Subcutaneous abdominal adipose tissue (tissue), 5 donors: ENCODE measurements around the gene ZBED2.

ENCODE experiments used
- H3K27ac ChIP-seq: one replicate; pipeline ENCODE4 v1.7.0; 2013; ENCODE audit warnings: low read depth, mild to moderate bottlenecking, inconsistent platforms, low read length, moderate library complexity
- H3K27me3 ChIP-seq, 5 donors: one replicate each; pipeline ENCODE4 v1.7.0; 2013; ENCODE audit warnings: low read length in 5 of 5, inconsistent platforms in 1 of 5; ENCODE audit not compliant: control insufficient read depth in 5 of 5, insufficient read depth in 4 of 5
- H3K36me3 ChIP-seq, 5 donors: one replicate each; pipeline ENCODE4 v1.7.0; 2013; ENCODE audit warnings: low read length in 5 of 5; ENCODE audit not compliant: control insufficient read depth in 5 of 5, insufficient read depth in 5 of 5
- H3K4me1 ChIP-seq, 5 donors: one replicate each; pipeline ENCODE4 v1.7.0; 2013; ENCODE audit warnings: low read length in 5 of 5, mild to moderate bottlenecking in 3 of 5, moderate library complexity in 1 of 5; ENCODE audit not compliant: control insufficient read depth in 5 of 5, insufficient read depth in 5 of 5
- H3K4me3 ChIP-seq, 5 donors: one replicate each; pipeline ENCODE4 v1.7.0; 2013; ENCODE audit warnings: low read length in 5 of 5, low read depth in 1 of 5
- H3K9ac ChIP-seq, 5 donors: one replicate each; pipeline ENCODE4 v1.7.0; 2013; ENCODE audit warnings: low read length in 5 of 5, mild to moderate bottlenecking in 4 of 5, moderate library complexity in 3 of 5
- H3K9me3 ChIP-seq, 5 donors: one replicate each; pipeline ENCODE4 v1.7.0; 2013; ENCODE audit warnings: low read length in 5 of 5; ENCODE audit not compliant: control insufficient read depth in 5 of 5
- donor health status: healthy.
- donor health status: healthy.
- donor health status: healthy.
- donor health status: healthy.
- donor health status: healthy.

Gene ZBED2

DNA sequence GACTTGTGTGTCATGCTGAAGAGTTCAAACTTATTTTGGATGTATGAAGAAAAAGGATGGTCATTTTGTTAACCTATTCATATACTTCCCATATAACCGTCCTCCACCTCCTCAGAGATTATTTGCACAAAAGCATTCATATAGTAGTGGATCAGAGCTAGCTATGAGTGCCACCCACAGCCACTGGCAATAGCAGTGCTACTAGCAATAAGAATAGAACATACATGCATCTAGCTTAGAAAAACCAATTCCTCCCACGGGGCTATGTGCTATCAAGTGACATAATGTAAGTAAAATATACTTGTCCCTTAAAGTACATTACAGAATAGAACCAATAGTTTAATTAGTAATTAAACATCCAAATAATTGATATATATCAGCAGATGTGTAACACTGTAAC, 10.3 kb upstream of the ZBED2 start:
- Histone ChIP-seq H3K4me1 (no peaks in the 10 kb centered on the region), H3K9ac (no peak overlapping the region), H3K4me3 (no peak overlapping the region), H3K9me3 (no peaks in the 10 kb centered on the region), H3K27me3 (no peaks in the 10 kb centered on the region), H3K27ac (no peak overlapping the region), H3K36me3 (no peaks in the 10 kb centered on the region)

DNA sequence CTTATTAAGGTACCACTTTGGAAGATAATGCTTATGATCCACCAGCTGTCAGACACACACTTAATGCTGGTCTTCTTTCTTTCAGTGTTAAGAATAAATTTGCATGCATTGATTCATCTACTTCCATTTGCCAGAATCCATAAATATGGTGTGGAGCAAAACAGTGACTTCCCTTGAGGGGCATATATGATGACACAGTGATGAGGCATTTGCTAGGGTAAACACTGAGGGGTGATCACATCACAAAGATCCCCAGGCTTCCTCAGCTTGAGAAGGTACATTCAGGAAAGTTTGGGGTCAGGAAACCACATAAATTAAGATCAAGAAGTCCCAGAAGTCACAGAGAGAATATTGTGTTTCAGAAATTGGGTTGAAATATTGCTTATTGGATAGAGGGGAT, 9.9 kb upstream of the ZBED2 start:
- H3K27me3 ChIP-seq: no peaks in the 10 kb centered on the region
- no peak overlapping the region for H3K4me3 ChIP-seq
- no peak overlapping the region for H3K9ac ChIP-seq

DNA sequence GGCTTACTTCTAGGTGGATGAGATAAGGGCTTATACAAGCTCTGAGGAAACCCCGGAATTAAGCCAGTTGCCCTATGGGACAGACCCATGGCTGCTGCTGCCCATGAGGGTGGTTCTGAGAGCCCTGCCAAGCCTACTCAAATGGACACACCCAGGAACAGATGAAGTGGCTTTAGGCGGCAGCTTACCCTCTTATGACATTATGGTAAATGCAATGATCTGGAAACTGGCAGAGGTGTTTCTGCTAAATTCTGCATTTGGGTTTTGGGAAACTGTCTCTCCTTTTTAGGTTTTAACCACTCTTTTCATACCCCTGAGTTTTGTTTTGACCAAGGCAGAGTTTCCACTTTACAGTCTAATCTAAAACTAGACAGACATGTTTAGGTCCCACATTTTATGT, 9.0 kb upstream of the ZBED2 start:
- no peak overlapping the region for H3K9ac ChIP-seq
- H3K9me3 ChIP-seq: no peaks in the 10 kb centered on the region
- no peaks in the 10 kb centered on the region for H3K27me3 ChIP-seq
- no peaks in the 10 kb centered on the region for H3K36me3 ChIP-seq
- no peaks in the 10 kb centered on the region for H3K4me1 ChIP-seq
- H3K27ac ChIP-seq: no peak overlapping the region
- no peak overlapping the region for H3K4me3 ChIP-seq

More for the DNA sequence above, 9.9 kb upstream of the ZBED2 start:
- Histone ChIP-seq H3K27ac (no peak overlapping the region), H3K4me1 (no peaks in the 10 kb centered on the region), H3K9me3 (no peaks in the 10 kb centered on the region), H3K36me3 (no peaks in the 10 kb centered on the region)

DNA sequence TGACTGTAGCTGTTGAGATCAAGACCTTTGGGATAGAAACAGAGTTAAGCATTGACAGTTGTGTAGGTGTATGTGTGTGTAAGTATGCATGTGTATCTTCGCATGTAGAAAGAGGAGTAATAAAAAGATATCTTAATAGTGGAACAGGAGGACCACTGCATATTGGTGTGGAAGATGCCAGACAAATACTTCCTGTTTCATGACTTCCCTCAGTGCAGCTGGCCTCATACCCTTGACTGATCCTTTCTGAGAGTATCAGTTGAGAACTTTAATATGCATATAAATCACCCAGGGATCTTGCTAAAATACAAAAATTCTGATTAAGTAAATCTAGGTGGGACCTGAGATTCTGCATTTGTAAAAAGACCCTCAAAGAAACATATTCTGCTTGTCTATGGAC, 8.5 kb upstream of the ZBED2 start:
- H3K4me1 ChIP-seq: no peaks in the 10 kb centered on the region
- H3K4me3 ChIP-seq: no peak overlapping the region
- no peaks in the 10 kb centered on the region for H3K27me3 ChIP-seq
- no peaks in the 10 kb centered on the region for H3K36me3 ChIP-seq
- H3K9ac ChIP-seq: no peak overlapping the region
- no peaks in the 10 kb centered on the region for H3K9me3 ChIP-seq
- H3K27ac ChIP-seq: no peak overlapping the region

DNA sequence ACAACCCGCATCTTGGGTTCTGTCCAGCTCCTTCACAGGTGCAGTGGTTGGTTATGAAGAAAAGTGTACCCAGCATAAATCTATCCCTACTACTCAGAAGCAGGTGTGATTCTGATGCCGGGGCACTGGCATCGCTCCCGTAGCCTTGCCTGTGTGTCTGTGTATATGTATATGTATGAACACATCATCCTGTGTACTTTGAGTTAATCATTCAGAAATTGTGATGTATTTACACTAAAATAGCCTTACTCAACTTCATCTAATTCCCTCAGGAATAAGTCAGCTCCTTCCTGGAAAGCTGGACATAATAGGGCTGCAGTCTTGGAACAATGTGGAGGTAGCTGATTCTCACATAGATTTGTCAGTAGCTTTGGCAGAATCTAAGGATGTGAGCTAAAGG, 6.7 kb upstream of the ZBED2 start:
- H3K27ac ChIP-seq: no peak overlapping the region
- no peak overlapping the region for H3K9ac ChIP-seq
- no peaks in the 10 kb centered on the region for H3K9me3 ChIP-seq
- H3K4me1 ChIP-seq: no peaks in the 10 kb centered on the region
- H3K36me3 ChIP-seq: no peaks in the 10 kb centered on the region
- no peak overlapping the region for H3K4me3 ChIP-seq
- no peaks in the 10 kb centered on the region for H3K27me3 ChIP-seq

DNA sequence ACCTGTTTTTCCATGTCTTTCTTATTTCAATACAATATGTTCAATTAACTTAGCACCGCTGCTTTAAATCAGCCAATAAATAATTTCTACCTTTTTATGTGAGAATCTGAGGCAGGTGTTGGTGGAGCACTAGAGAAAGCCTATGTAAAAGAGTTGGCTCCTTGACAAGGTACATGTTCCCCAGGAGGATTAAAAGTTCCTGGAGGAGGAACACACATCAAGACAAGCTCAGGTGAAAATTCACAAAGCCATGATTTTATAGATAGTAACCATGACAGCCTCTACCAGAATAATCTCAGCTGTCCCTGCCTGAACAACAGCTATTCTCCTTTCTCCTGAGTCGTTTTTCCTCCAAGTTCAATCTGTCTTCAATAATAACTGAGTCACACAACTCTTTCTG, 3.4 kb upstream of the ZBED2 start:
- H3K27me3 ChIP-seq: no peaks in the 10 kb centered on the region

DNA sequence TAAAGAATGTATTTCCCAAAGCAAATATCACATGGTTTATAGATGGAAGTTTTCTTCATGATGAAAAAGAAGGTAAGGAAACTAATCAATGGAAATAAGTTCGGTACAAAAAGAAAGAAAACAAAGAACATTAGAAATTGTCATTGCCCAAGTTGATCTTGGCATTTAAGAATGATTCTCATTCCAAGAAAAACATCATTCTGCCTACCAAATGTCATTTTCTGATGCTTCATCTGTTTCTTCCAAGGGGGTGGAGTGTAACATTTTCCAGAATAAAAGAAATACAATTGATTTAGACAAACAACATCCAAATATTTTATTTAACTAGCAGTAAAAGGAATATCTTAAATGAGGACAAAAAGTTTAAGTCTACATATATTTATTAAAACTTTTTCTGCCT, 3.0 kb upstream of the ZBED2 start:
- H3K9ac ChIP-seq: no peak overlapping the region
- no peaks in the 10 kb centered on the region for H3K36me3 ChIP-seq
- no peaks in the 10 kb centered on the region for H3K27me3 ChIP-seq
- no peaks in the 10 kb centered on the region for H3K9me3 ChIP-seq
- H3K4me1 ChIP-seq: no peaks in the 10 kb centered on the region
- no peak overlapping the region for H3K27ac ChIP-seq
- H3K4me3 ChIP-seq: no peak overlapping the region

More for the DNA sequence above, 3.4 kb upstream of the ZBED2 start:
- no peaks in the 10 kb centered on the region for H3K9me3 ChIP-seq
- H3K27ac ChIP-seq: no peak overlapping the region
- no peaks in the 10 kb centered on the region for H3K4me1 ChIP-seq
- no peak overlapping the region for H3K4me3 ChIP-seq
- H3K36me3 ChIP-seq: no peaks in the 10 kb centered on the region
- no peak overlapping the region for H3K9ac ChIP-seq

DNA sequence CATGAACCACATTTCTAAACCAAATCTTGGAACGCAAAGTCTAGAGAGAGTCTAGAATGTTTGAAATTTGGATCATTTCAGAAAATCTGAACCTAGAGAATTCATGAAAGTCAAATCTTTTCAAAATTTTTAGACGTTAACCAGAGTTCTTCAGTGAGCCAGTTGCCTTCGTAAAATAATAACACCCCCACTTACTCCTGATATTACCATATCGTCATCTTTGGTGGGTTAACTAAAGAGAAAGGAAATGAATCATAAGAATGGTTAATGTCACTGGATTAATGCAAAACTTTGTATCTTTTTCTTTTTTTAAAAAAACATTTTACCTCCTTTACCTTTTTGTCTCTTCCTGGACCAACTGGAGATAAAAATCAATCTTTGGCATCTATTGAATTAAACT, 1.2 kb upstream of the ZBED2 start:
- Histone ChIP-seq H3K4me1 (no peaks in the 10 kb centered on the region), H3K9me3 (no peaks in the 10 kb centered on the region), H3K27ac (no peak overlapping the region), H3K27me3 (no peaks in the 10 kb centered on the region), H3K9ac (no peak overlapping the region), H3K36me3 (no peaks in the 10 kb centered on the region), H3K4me3 (no peak overlapping the region)

DNA sequence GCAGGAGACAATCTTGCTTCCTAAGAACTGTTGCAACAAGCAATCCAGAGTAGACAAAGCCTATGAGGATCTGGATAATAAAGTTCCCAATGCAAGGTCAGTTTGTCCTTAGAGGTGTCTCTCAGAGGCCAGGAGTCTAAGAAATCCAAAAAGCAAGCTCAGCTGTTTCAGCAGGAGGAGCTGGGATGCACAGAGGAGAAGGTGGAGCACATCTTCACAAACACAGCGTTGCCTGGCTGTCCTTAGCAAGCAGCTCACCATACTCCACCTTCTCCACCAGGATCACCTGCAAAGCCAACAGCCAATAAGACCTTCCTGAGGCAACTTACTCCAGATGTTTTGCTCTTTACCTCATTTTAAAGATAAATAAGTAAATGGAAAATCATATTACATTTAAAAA, 365 bp downstream of the ZBED2 start:
- Histone ChIP-seq H3K9me3 (no peaks in the 10 kb centered on the region), H3K27ac (no peak overlapping the region), H3K27me3 (no peaks in the 10 kb centered on the region), H3K4me1 (no peaks in the 10 kb centered on the region), H3K4me3 (no peak overlapping the region), H3K9ac (no peak overlapping the region), H3K36me3 (no peaks in the 10 kb centered on the region)

DNA sequence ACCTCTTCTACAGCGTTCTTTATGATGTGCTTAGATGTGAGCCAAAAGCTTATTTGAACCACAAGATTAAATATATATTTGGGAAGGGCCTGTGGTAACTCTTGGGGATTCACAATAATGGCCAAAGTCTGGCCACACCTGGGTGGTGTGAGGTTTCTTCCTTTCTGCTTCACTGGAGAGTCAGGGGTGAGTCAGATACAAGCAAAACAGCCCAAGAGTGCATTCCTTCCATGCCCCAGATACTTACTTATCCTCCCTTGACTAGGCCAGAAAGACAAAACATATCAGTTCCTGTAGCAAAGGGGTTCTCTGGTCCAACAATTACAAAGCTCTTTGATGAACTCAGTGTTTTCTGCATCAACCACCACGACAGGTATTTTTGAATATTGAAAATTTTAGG, 941 bp downstream of the ZBED2 start:
- H3K27ac ChIP-seq: no peak overlapping the region
- H3K4me3 ChIP-seq: no peak overlapping the region
- H3K27me3 ChIP-seq: no peaks in the 10 kb centered on the region
- no peaks in the 10 kb centered on the region for H3K36me3 ChIP-seq
- H3K4me1 ChIP-seq: no peaks in the 10 kb centered on the region
- no peaks in the 10 kb centered on the region for H3K9me3 ChIP-seq
- no peak overlapping the region for H3K9ac ChIP-seq

DNA sequence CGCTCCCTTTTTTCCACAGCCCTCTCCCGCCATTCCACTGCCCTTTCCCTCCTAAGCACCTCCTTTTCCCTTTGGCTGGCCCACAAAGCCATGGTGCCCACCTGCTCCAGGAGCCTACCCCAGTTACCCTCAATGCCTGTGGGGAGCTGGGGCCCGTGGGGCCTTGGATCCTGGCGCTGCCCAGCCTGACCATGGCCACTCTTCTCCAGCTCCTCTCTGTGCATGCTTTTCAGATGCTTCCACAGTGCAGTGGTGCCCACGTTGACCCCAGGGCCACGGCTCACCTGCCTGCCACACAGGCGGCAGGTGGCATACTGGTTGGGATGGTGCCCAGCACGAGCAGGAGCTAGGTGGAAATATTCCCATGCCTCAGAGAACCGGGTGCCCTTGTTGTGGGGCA, 1.5 kb downstream of the ZBED2 start:
- Histone ChIP-seq H3K4me1 (no peaks in the 10 kb centered on the region), H3K27me3 (no peaks in the 10 kb centered on the region), H3K36me3 (no peaks in the 10 kb centered on the region), H3K9ac (no peak overlapping the region), H3K27ac (no peak overlapping the region), H3K4me3 (no peak overlapping the region), H3K9me3 (no peaks in the 10 kb centered on the region)
